ENCODE measurements around the gene EFCAB5. TPM values are rescaled to one million over a fixed set of nuclear protein-coding genes. Genes with fewer than 3 reads are reported as not detected.

EFCAB5 gene
- total and polyA plus RNA-seq, 4 donors = under 0.01 to 0.05 TPM; not detected in 2

GRCh38 chr17:30155389-30155788, 214.0 kb downstream of the EFCAB5 start:
- 99% methylated on average over 2 of the region's 2 CpGs for WGBS
- TF ChIP-seq YY1 (IDR thresholded peaks at IDR 0.05) = no peak
- TF ChIP-seq ZBTB33 (IDR thresholded peaks at IDR 0.05) = no peak
- TF ChIP-seq NR2F2 (IDR thresholded peaks at IDR 0.05) = no peak
- TF ChIP-seq SP1 (IDR thresholded peaks at IDR 0.05) = no peak
- no peak for TF ChIP-seq FOXA2 (IDR thresholded peaks at IDR 0.05)
- TF ChIP-seq MAX (IDR thresholded peaks at IDR 0.05) = no peak
- TF ChIP-seq, protein P1, sequence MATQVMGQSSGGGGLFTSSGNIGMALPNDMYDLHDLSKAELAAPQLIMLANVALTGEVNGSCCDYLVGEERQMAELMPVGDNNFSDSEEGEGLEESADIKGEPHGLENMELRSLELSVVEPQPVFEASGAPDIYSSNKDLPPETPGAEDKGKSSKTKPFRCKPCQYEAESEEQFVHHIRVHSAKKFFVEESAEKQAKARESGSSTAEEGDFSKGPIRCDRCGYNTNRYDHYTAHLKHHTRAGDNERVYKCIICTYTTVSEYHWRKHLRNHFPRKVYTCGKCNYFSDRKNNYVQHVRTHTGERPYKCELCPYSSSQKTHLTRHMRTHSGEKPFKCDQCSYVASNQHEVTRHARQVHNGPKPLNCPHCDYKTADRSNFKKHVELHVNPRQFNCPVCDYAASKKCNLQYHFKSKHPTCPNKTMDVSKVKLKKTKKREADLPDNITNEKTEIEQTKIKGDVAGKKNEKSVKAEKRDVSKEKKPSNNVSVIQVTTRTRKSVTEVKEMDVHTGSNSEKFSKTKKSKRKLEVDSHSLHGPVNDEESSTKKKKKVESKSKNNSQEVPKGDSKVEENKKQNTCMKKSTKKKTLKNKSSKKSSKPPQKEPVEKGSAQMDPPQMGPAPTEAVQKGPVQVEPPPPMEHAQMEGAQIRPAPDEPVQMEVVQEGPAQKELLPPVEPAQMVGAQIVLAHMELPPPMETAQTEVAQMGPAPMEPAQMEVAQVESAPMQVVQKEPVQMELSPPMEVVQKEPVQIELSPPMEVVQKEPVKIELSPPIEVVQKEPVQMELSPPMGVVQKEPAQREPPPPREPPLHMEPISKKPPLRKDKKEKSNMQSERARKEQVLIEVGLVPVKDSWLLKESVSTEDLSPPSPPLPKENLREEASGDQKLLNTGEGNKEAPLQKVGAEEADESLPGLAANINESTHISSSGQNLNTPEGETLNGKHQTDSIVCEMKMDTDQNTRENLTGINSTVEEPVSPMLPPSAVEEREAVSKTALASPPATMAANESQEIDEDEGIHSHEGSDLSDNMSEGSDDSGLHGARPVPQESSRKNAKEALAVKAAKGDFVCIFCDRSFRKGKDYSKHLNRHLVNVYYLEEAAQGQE (IDR thresholded peaks at IDR 0.05) = no peak
- TF ChIP-seq RXRA (IDR thresholded peaks at IDR 0.05) = no peak

More at GRCh38 chr17:30155389-30155788, 214.0 kb downstream of the EFCAB5 start:
- Histone ChIP-seq H3K36me3 (ENCODE audit: control insufficient read depth in 4 of 4, insufficient read depth in 3 of 4, low read depth in 1 of 4, low read length in 3 of 4) (peaks cover 0 to 7% (median under 1%) of the 10 kb centered on the region in 4 donors), H3K4me1 (ENCODE audit: control insufficient read depth in 4 of 4, insufficient read depth in 4 of 4, low read length in 3 of 4) (no peaks in the 10 kb centered on the region), H3K9ac (ENCODE audit: low read depth in 1 of 2, low read length in 2 of 2) (no peak overlapping the region), H3K9me3 (ENCODE audit: control insufficient read depth in 4 of 4, low read length in 3 of 4) (no peaks in the 10 kb centered on the region), H3K27me3 (ENCODE audit: control insufficient read depth in 4 of 4, insufficient read depth in 4 of 4, low read length in 3 of 4) (no peaks in the 10 kb centered on the region), H3K4me3 (ENCODE audit: low read depth in 1 of 3, low read length in 3 of 3) (no peak overlapping the region), H3K27ac (ENCODE audit: low read depth in 1 of 2, low read length in 2 of 2) (no peak overlapping the region)
- no peak for DNase-seq (ENCODE audit: low spot score)

Small RNA genes within 50 kb of the gene (small RNA-seq; reads per million reads assigned to genes)
- not detected for gene AC104984.5
- gene RNY4P13 = not detected

Other genes starting within 250 kb of the EFCAB5 start
- 10 to 100 TPM in 1 of 2 donors, 1 to 10 TPM in 1; 8.6 to 14.1 TPM for gene SSH2, start 11.4 kb upstream of the EFCAB5 start, total RNA-seq
- 10 to 100 TPM in 1 of 2 donors, 1 to 10 TPM in 1; 7.5 to 13.9 TPM for gene SSH2, start 11.4 kb upstream of the EFCAB5 start, polyA plus RNA-seq
- 10 to 100 TPM in 1 of 2 donors, 1 to 10 TPM in 1; 8.5 to 11.4 TPM for gene NSRP1, start 175.2 kb downstream of the EFCAB5 start, total RNA-seq
- 10 to 100 TPM in 1 of 2 donors, 1 to 10 TPM in 1; 7.0 to 25.7 TPM for gene NSRP1, start 175.2 kb downstream of the EFCAB5 start, polyA plus RNA-seq